Stimulated activated CD8-positive, alpha-beta memory T cell treated with anti-CD3 and anti-CD28 coated beads, Interleukin-7, amount 100 ng/mL, for 24 hours (primary cell): ENCODE data around the gene COL23A1.
"Not testable (repeated sequence)": the region's sequence is repeated elsewhere in the genome, so short reads cannot be mapped to it uniquely, and the experiment has no call there.

Experiments
- DNase-seq: peaks from one replicate; pipeline ENCODE4 v3.0.0-alpha.2; 2020; ENCODE audit warnings: low read depth

Gene COL23A1

GRCh38 chr5:178206166-178207101 lies 383.8 kb downstream of the COL23A1 start:
- DNase-seq, result no peak

- no peak for DNase-seq
Observed at GRCh38 chr5:178205749-178206047, 384.5 kb downstream of the COL23A1 start.

- peak; percentile 55 for DNase-seq
Observed at GRCh38 chr5:178204935-178205748, 385.1 kb downstream of the COL23A1 start.

- DNase-seq, result peak; percentile 93
Observed at GRCh38 chr5:178204182-178204934, 385.8 kb downstream of the COL23A1 start, which contains the start of gene HNRNPAB. TSS of gene HNRNPAB (plus strand) at chr5:178204533. CDS start at chr5:178204838, 305 bp downstream.

GRCh38 chr5:178203670-178204181 lies 386.5 kb downstream of the COL23A1 start:
- DNase-seq, result no peak

- DNase-seq, result no peak
Observed at GRCh38 chr5:178202541-178202940, 387.7 kb downstream of the COL23A1 start.

- no peak for DNase-seq
Observed at GRCh38 chr5:178201927-178202235, 388.3 kb downstream of the COL23A1 start.

- DNase-seq, result no peak
Observed at GRCh38 chr5:178201221-178201926, 388.8 kb downstream of the COL23A1 start.

GRCh38 chr5:178199581-178200434 lies 390.4 kb downstream of the COL23A1 start:
- DNase-seq, result no peak

- DNase-seq, result no peak
Observed at GRCh38 chr5:178198706-178199105, 391.5 kb downstream of the COL23A1 start.

GRCh38 chr5:178198151-178198550 lies 392.0 kb downstream of the COL23A1 start:
- DNase-seq, result not testable (repeated sequence)

GRCh38 chr5:178196986-178197385 lies 393.2 kb downstream of the COL23A1 start:
- no peak for DNase-seq

GRCh38 chr5:178196281-178196812 lies 393.8 kb downstream of the COL23A1 start:
- DNase-seq, result no peak

GRCh38 chr5:178194026-178194425 lies 396.2 kb downstream of the COL23A1 start:
- DNase-seq, result no peak

- DNase-seq, result no peak
Observed at GRCh38 chr5:178193251-178193809, 396.9 kb downstream of the COL23A1 start.

GRCh38 chr5:178192787-178193186 lies 397.4 kb downstream of the COL23A1 start:
- no peak for DNase-seq

- DNase-seq, result no peak
Observed at GRCh38 chr5:178192244-178192643, 397.9 kb downstream of the COL23A1 start.

- no peak for DNase-seq
Observed at GRCh38 chr5:178191661-178192060, 398.5 kb downstream of the COL23A1 start.

- no peak for DNase-seq
Observed at GRCh38 chr5:178189433-178189832, 400.8 kb downstream of the COL23A1 start.
